ENCODE results near the gene EFHB.

DNA sequence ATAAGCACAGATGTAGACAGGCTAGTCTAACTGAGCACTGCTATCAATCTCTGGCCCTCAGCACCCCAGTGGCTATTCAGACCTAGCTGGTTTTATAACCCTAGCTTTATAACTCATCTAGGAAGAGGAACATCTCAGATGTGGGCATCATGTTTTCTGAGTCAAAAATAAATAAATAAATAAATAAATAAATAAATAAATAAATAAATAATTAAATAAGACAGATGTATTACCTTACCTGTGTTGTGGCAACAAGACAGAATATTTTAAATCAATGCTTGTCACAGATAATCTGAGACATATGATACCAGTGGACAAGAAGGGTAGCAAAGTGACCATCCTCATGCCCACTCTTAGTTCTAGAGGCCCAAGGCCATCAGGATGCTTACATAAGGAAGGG lies 52.2 kb downstream of the EFHB start:
- TF ChIP-seq, protein P1, sequence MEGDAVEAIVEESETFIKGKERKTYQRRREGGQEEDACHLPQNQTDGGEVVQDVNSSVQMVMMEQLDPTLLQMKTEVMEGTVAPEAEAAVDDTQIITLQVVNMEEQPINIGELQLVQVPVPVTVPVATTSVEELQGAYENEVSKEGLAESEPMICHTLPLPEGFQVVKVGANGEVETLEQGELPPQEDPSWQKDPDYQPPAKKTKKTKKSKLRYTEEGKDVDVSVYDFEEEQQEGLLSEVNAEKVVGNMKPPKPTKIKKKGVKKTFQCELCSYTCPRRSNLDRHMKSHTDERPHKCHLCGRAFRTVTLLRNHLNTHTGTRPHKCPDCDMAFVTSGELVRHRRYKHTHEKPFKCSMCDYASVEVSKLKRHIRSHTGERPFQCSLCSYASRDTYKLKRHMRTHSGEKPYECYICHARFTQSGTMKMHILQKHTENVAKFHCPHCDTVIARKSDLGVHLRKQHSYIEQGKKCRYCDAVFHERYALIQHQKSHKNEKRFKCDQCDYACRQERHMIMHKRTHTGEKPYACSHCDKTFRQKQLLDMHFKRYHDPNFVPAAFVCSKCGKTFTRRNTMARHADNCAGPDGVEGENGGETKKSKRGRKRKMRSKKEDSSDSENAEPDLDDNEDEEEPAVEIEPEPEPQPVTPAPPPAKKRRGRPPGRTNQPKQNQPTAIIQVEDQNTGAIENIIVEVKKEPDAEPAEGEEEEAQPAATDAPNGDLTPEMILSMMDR (IDR thresholded peaks at IDR 0.05; ENCODE audit: insufficient read depth, low read depth, low read length) = no peak
- TF ChIP-seq EZH2 (IDR thresholded peaks at IDR 0.05; ENCODE audit: insufficient read depth, low read length) = no peak
